GM23248 (cell line): ENCODE data around the gene IQSEC3. TPM values are rescaled to one million over a fixed set of nuclear protein-coding genes. Genes with fewer than 3 reads are reported as not detected.

Experiments
- DNase-seq: peaks from one replicate; pipeline ENCODE4 v3.0.0-alpha.2; 2015
- H2AFZ ChIP-seq: fragments of 200-600 bp; sonication (generic); 2 replicates; pipeline ENCODE4 v1.6.1; 2016; ENCODE audit warnings: antibody characterized with exemption
- H3F3A ChIP-seq: fragments of 200-600 bp; sonication (generic); 2 replicates; pipeline ENCODE4 v1.6.1; 2016; ENCODE audit warnings: mild to moderate bottlenecking, antibody characterized with exemption, mixed run types; ENCODE audit not compliant: insufficient read depth
- H3K27ac ChIP-seq: fragments of 200-600 bp; sonication (generic); 2 replicates; pipeline ENCODE4 v1.5.1; 2016; ENCODE audit warnings: mild to moderate bottlenecking
- H3K27me3 ChIP-seq: fragments of 200-600 bp; sonication (generic); replicated peaks from 2 replicates; pipeline ENCODE4 v1.6.1; 2016; ENCODE audit warnings: mild to moderate bottlenecking; ENCODE audit not compliant: insufficient read depth
- H3K36me3 ChIP-seq: fragments of 200-600 bp; sonication (generic); 2 replicates; pipeline ENCODE4 v1.6.1; 2016; ENCODE audit warnings: low read depth, mild to moderate bottlenecking
- H3K4me1 ChIP-seq: fragments of 200-600 bp; sonication (generic); 2 replicates; pipeline ENCODE4 v1.6.1; 2016; ENCODE audit warnings: mild to moderate bottlenecking; ENCODE audit not compliant: insufficient read depth
- H3K4me2 ChIP-seq: fragments of 200-600 bp; sonication (generic); one replicate; pipeline ENCODE4 v1.6.1; 2016; ENCODE audit warnings: mild to moderate bottlenecking; ENCODE audit not compliant: unreplicated experiment
- H3K4me3 ChIP-seq: fragments of 200-600 bp; sonication (generic); 2 replicates; pipeline ENCODE4 v1.5.1; 2016; ENCODE audit warnings: mild to moderate bottlenecking
- H3K79me2 ChIP-seq: fragments of 200-600 bp; sonication (generic); 2 replicates; pipeline ENCODE4 v1.6.1; 2016; ENCODE audit warnings: mild to moderate bottlenecking; ENCODE audit not compliant: insufficient read depth
- H3K9ac ChIP-seq: fragments of 200-600 bp; sonication (generic); 2 replicates; pipeline ENCODE4 v1.6.1; 2016; ENCODE audit warnings: mild to moderate bottlenecking
- H3K9me2 ChIP-seq: fragments of 200-600 bp; sonication (generic); 2 replicates; pipeline ENCODE4 v1.6.1; 2016; ENCODE audit warnings: mixed run types, mild to moderate bottlenecking, moderate library complexity; ENCODE audit not compliant: insufficient read depth
- H3K9me3 ChIP-seq: fragments of 200-600 bp; sonication (generic); one replicate; pipeline ENCODE4 v1.6.1; 2017; ENCODE audit warnings: low read depth
- H4K20me1 ChIP-seq: fragments of 200-600 bp; sonication (generic); 2 replicates; pipeline ENCODE4 v1.6.0; 2016; ENCODE audit not compliant: insufficient read depth
- EZH2 ChIP-seq: fragments of 200-600 bp; sonication (generic); IDR thresholded peaks from 2 replicates; pipeline ENCODE4 v1.6.1; 2018; ENCODE audit warnings: antibody characterized with exemption, mild to moderate bottlenecking; ENCODE audit not compliant: insufficient read depth, poor library complexity, severe bottlenecking
- EZH2phosphoT487 ChIP-seq: fragments of 200-600 bp; sonication (generic); IDR thresholded peaks from 2 replicates; pipeline ENCODE4 v1.6.1; 2018; ENCODE audit warnings: antibody characterized with exemption, moderate library complexity, mild to moderate bottlenecking, low read depth; ENCODE audit not compliant: insufficient read depth
- WGBS, 2 experiments: methylation state at CpG; one replicate each; pipeline ENCODE4 v1.1.6; 2015 to 2017; ENCODE audit warnings: low lambda C conversion rate in 2 of 2, low coverage in 1 of 2; ENCODE audit errors: missing lambda C conversion rate in 2 of 2; 5-methylcytosine and 5-hydroxymethylcytosine counted together
- in situ Hi-C: fragments of 300-500 bp; cut with MboI; formaldehyde crosslinking; loops from 2 replicates; pipeline ENCODE4 v1.15.0; 2020
- polyA plus RNA-seq: library from polyadenylated mRNA; unstranded; fragments of >200 nt; fragmentation: Nextera tagmentation; extraction: Ambion mirVana; gene quantifications from 2 replicates; pipeline ENCODE4 v1.2.1, GENCODE V29; 2016
- total RNA-seq: library from RNA; depleted of rRNA; stranded (reverse); fragments of >200 nt; shearing (Covaris generic); gene quantifications from 2 replicates; pipeline ENCODE4 v1.2.3, GENCODE V29; 2014

The IQSEC3 gene
- total and polyA plus RNA-seq, 2 experiments from 2014 or later: not detected

DNA sequence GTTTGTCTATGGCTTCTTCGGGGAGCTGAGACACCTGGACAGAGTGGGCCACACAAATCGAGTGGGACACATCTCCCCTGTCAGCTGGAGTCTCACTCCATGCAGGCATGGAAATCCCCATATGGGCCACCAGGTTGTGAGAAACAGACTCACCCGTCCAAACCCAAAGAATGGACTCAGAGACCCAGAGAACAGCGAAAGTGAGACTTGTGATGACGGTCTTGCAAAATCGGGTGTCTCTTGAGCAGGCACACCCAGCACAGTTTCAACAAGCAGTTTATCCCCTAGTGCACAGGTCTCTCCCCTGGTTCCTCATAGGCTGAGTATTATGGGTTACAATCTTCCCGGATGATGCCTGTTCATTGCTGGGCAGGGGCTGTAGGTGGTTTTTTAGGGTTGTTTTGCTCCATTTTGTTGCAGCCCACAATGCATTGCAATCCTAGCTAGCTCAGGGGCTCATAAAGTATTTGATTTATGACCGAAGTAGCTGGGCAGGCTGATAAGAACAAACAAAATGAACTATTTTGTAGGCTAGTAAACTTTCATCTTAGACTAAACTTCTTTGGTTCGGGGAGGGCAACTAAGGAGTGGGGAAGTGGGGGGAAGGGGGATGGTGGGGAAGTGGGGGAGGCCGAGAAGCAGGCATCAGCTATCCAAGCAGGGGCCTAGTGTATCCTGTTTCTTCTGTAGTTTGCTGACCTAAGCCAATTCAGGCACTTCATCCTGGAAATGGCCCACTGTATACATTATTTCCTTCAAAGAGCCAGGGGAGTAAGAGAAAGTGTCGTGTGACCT is 45.3 kb downstream of the IQSEC3 start:
- Histone ChIP-seq H4K20me1 (no peaks in the 10 kb centered on the region), H3K9ac (no peak overlapping the region), H3K79me2 (no peaks in the 10 kb centered on the region), H3K4me1 (no peaks in the 10 kb centered on the region), H3K4me2 (no peak overlapping the region), H2AFZ (no peak overlapping the region), H3K9me2 (no peaks in the 10 kb centered on the region), H3K27me3 (peaks cover 37% of the 10 kb centered on the region), H3K4me3 (no peak overlapping the region), H3K9me3 (no peaks in the 10 kb centered on the region), H3K27ac (no peak overlapping the region), H3F3A (no peaks in the 10 kb centered on the region), H3K36me3 (no peaks in the 10 kb centered on the region)
- TF ChIP-seq EZH2: no peak
- in situ Hi-C loops: no loop called here
- 39 to 49% methylated on average over 10 to 11 of the region's 11 CpGs for WGBS, 2 experiments
- no peak for DNase-seq

DNA sequence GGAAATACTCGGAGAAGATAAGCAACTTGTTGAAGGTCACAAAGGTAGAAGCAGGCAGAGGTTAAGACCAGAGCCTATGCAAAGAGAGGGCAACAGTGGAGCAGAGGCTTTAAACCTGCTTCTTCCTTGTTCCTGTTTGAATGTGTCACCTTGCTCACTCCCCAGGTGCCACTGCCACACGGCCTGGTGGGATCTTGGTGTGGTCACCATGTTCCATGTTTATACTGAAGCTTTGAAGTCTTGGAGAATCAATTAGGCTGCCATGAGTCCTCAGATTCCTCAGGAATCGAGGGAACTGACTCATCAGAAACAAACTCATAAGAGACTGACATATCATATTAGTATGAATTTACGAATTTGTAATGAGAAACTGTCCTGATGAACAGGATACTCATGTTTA is 46.8 kb downstream of the IQSEC3 start:
- H3K27ac ChIP-seq: no peak overlapping the region
- no peak for TF ChIP-seq EZH2phosphoT487
- no peaks in the 10 kb centered on the region for H3K9me3 ChIP-seq
- H2AFZ ChIP-seq: no peak overlapping the region
- no peak overlapping the region for H3K9ac ChIP-seq
- H3K36me3 ChIP-seq: no peaks in the 10 kb centered on the region
- no peak overlapping the region for H3K4me2 ChIP-seq
- DNase-seq: no peak
- H4K20me1 ChIP-seq: no peaks in the 10 kb centered on the region
- no peaks in the 10 kb centered on the region for H3K79me2 ChIP-seq
- H3K27me3 ChIP-seq: peaks cover 42% of the 10 kb centered on the region
- no peak overlapping the region for H3K4me3 ChIP-seq
- H3K4me1 ChIP-seq: no peaks in the 10 kb centered on the region
- WGBS, 2 experiments: 44 to 49% methylated on average over 4 of the region's 4 CpGs
- no peaks in the 10 kb centered on the region for H3K9me2 ChIP-seq
- H3F3A ChIP-seq: no peaks in the 10 kb centered on the region
- in situ Hi-C loops: no loop called here

DNA sequence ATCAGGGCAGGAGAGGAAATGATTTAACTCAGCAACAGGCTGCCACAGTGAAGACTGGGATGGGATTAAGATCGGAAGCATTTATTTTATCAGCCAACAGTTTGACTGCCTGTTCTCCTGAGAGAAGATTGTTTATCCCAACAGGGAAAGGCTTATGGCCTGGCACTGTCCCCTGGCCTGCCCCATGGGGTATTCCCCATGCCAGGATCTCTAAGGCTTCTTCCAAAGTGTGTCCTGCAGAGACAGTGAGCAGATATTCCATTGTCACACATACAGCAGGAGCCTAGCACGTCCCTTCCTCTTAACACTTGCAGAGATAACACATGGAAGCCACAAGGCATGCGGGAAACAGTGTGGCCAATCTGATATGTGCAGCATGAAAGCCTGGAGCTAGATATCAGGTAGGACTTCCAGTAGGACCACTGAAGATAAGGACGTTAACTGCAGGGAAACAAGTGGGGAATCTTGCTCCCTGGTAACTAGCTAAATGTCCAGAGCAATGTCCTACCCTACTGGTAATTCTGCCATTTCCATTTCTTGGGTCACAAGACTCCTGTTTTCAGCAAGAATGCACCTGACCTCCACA is 48.2 kb downstream of the IQSEC3 start:
- Histone ChIP-seq H3K9ac (no peak overlapping the region), H3K9me3 (no peaks in the 10 kb centered on the region), H3K27me3 (peaks cover 42% of the 10 kb centered on the region), H3K36me3 (no peaks in the 10 kb centered on the region), H3K27ac (no peak overlapping the region), H3F3A (no peaks in the 10 kb centered on the region), H3K4me1 (no peaks in the 10 kb centered on the region), H3K9me2 (no peaks in the 10 kb centered on the region), H3K4me3 (no peak overlapping the region), H4K20me1 (no peaks in the 10 kb centered on the region), H3K4me2 (no peak overlapping the region), H3K79me2 (no peaks in the 10 kb centered on the region), H2AFZ (no peak overlapping the region)
- DNase-seq: no peak
- 15 to 21% methylated on average over 4 of the region's 4 CpGs for WGBS, 2 experiments
- no peak for TF ChIP-seq EZH2
- TF ChIP-seq EZH2phosphoT487: no peak
- in situ Hi-C loops: no loop called here

DNA sequence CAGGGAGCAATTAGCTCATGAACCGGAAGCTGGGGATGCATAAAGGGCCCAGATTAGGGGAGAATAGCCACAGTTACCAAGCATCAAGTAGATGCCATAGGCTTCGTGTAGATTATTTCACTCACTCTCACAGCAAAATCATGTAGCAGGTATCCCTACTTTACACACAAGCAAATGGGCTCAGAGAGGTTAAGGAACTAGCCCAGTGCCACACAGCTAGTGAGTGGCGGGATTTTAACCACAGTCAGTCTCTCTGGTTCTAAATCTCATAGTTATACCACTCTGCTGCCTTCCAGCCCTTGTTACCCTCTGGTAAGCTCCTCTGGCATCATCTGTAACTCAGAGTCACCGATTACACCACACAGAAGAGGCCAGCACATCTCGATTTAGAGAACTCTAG is 49.0 kb downstream of the IQSEC3 start:
- no peaks in the 10 kb centered on the region for H4K20me1 ChIP-seq
- peaks cover 37% of the 10 kb centered on the region for H3K27me3 ChIP-seq
- no peak overlapping the region for H3K4me2 ChIP-seq
- H3F3A ChIP-seq: no peaks in the 10 kb centered on the region
- no peak overlapping the region for H3K4me3 ChIP-seq
- no peaks in the 10 kb centered on the region for H3K9me2 ChIP-seq
- H3K4me1 ChIP-seq: no peaks in the 10 kb centered on the region
- 60 to 73% methylated on average over 5 of the region's 5 CpGs for WGBS, 2 experiments
- no peaks in the 10 kb centered on the region for H3K36me3 ChIP-seq
- in situ Hi-C loops: no loop called here
- no peak overlapping the region for H3K27ac ChIP-seq
- no peak overlapping the region for H2AFZ ChIP-seq
- TF ChIP-seq EZH2phosphoT487 (no peak), EZH2 (no peak)
- H3K9me3 ChIP-seq: no peaks in the 10 kb centered on the region
- no peaks in the 10 kb centered on the region for H3K79me2 ChIP-seq
- H3K9ac ChIP-seq: no peak overlapping the region
- DNase-seq: no peak
